Uterus (tissue), 4 donors: Measurements from ENCODE around the gene SAMD14. TPM values are rescaled to one million over a fixed set of nuclear protein-coding genes. Genes with fewer than 3 reads are reported as not detected.
A peak's percentile ranks its signal among the peaks of the same experiment; 100 is the strongest.

Source experiments
- DNase-seq, 2 donors: peaks; one replicate each; pipeline ENCODE4 v3.0.0-alpha.2; 2019 to 2020
- H3K27ac ChIP-seq, 2 donors: fragments of 200-600 bp; sonication (generic); 1 replicate in 1 of 2; 2 replicates in 1 of 2; pipeline ENCODE4 v1.5.1; 2016 to 2018
- H3K27me3 ChIP-seq, 2 donors: fragments of 200-600 bp; sonication (generic); one replicate each; pipeline ENCODE4 v1.5.1; 2018 to 2019; ENCODE audit warnings: control low read depth in 1 of 2
- H3K36me3 ChIP-seq, 2 donors: fragments of 200-600 bp; sonication (generic); one replicate each; pipeline ENCODE4 v1.5.1; 2019; ENCODE audit warnings: control low read depth in 1 of 2
- H3K4me1 ChIP-seq, 2 donors: fragments of 200-600 bp; sonication (generic); one replicate each; pipeline ENCODE4 v1.5.1; 2018 to 2019; ENCODE audit warnings: control low read depth in 1 of 2
- H3K4me3 ChIP-seq, 2 donors: fragments of 200-600 bp; sonication (generic); 1 replicate in 1 of 2; 2 replicates in 1 of 2; pipeline ENCODE4 v1.5.1; 2018 to 2019; ENCODE audit warnings: mild to moderate bottlenecking in 1 of 2
- H3K9me3 ChIP-seq, 2 donors: fragments of 200-600 bp; sonication (generic); one replicate each; pipeline ENCODE4 v1.5.1; 2019; ENCODE audit warnings: control low read depth in 1 of 2
- POLR2A ChIP-seq, 2 donors: fragments of 450-650 bp; IDR thresholded peaks; one replicate each; pipeline ENCODE4 v1.6.1; 2016; ENCODE audit warnings: antibody characterized with exemption in 2 of 2, mild to moderate bottlenecking in 1 of 2, moderate library complexity in 1 of 2
- intact Hi-C: fragments of 100-400 bp; cut with DNase I; formaldehyde crosslinking; loops from one replicate; pipeline ENCODE4 v1.15.1; 2023; ENCODE audit warnings: low total_unique reads
- total RNA-seq, 4 donors: library from RNA; depleted of rRNA in 3 of 4; stranded (reverse); fragments of >200 nt in 3 of 4; gene quantifications; one replicate each; pipeline versions ENCODE4 v1.1.0 to v1.2.4, GENCODE V29; 2014 to 2023
- TF ChIP-seq, protein P1 (sequence below), 4 experiments: fragments of 200-600 bp in 2 of 4; fragments of 450-650 bp in 2 of 4; sonication (generic) in 2 of 4; IDR thresholded peaks; one replicate each; pipeline ENCODE4 v1.5.1; 2016 to 2019; ENCODE audit warnings: antibody characterized with exemption in 4 of 4, mild to moderate bottlenecking in 2 of 4, moderate library complexity in 1 of 4
- donor health status: DM: yes; HTN: yes; CAD: no.

Gene SAMD14
- total RNA-seq, 4 donors from 2014 or later, result 2.3 to 11.3 (median 6.2) TPM; not detected in 1

DNA sequence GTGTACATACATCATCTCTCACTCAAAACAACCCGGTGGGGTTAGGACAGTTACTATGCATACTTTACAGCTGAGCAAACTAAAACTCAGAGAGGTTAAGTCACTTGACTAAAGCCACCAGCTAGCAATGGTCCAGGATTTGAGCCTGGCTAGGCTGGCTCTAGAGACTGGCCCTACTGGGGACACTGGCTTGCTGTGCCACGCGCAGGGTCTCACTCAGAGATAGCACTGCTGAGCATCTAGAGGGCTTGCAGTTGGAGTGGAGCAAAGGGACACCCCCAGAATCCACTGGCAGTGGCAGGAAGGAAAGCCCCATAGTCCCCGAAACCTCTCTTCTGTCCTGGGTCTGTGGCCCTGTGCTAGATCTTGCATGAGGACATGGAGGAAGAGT lies 11.1 kb downstream of the SAMD14 start:
- TF ChIP-seq POLR2A (IDR thresholded peaks at IDR 0.05), result no peak
- TF ChIP-seq, protein P1, sequence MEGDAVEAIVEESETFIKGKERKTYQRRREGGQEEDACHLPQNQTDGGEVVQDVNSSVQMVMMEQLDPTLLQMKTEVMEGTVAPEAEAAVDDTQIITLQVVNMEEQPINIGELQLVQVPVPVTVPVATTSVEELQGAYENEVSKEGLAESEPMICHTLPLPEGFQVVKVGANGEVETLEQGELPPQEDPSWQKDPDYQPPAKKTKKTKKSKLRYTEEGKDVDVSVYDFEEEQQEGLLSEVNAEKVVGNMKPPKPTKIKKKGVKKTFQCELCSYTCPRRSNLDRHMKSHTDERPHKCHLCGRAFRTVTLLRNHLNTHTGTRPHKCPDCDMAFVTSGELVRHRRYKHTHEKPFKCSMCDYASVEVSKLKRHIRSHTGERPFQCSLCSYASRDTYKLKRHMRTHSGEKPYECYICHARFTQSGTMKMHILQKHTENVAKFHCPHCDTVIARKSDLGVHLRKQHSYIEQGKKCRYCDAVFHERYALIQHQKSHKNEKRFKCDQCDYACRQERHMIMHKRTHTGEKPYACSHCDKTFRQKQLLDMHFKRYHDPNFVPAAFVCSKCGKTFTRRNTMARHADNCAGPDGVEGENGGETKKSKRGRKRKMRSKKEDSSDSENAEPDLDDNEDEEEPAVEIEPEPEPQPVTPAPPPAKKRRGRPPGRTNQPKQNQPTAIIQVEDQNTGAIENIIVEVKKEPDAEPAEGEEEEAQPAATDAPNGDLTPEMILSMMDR (IDR thresholded peaks at IDR 0.05), result no peak
- Histone ChIP-seq H3K36me3 (no peaks in the 10 kb centered on the region), H3K9me3 (no peaks in the 10 kb centered on the region), H3K27ac (no peak overlapping the region), H3K27me3 (no peaks in the 10 kb centered on the region), H3K4me3 (no peak overlapping the region), H3K4me1 (peaks cover 0 to 5% of the 10 kb centered on the region in 2 donors)
- DNase-seq, result no peak
- intact Hi-C loops, result no loop called here

DNA sequence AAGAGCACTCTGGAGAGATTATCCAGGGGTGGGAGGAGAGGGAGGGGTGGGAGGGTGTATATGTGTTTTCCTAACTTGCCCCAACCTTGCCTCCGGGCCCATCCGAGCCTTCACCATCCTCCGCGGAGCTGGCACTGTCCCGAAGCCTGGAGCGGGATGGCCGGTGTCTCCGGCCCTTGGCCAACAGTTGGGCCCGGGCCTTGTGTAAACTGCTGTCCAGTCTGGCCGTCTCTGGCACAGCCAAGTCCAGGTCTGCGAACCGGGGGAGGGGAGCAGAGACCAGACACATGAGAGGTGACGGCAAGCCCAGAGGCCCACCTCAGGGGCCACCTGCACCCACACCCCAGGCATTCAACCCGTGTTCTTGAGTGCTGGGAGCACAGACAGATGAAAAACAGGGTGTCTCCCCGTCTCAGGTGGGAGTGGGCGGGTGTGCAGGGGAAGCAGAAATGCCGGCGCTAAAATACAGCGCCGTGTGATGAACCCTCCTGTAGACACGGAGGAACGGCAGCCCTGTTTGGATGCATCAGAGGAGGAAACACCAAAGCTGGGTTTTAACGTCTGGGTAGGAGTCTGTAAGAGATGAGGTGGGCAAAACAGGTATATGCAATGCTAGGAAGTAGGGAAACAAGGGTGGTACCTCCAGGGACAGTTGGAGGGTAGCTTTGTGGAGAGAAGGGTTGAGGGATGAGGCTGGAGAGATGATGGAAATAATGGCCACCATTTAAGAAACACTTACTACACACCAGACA lies 11.7 kb downstream of the SAMD14 start:
- no peaks in the 10 kb centered on the region for H3K36me3 ChIP-seq
- peaks cover 0 to 5% of the 10 kb centered on the region in 2 donors for H3K4me1 ChIP-seq
- H3K27me3 ChIP-seq, result no peaks in the 10 kb centered on the region
- no peak for DNase-seq
- no peak for TF ChIP-seq POLR2A (IDR thresholded peaks at IDR 0.05)
- TF ChIP-seq, protein P1 (IDR thresholded peaks at IDR 0.05), result no peak
- no peak overlapping the region for H3K27ac ChIP-seq
- intact Hi-C loops, result no loop called here
- H3K9me3 ChIP-seq, result no peaks in the 10 kb centered on the region
- no peak overlapping the region for H3K4me3 ChIP-seq

DNA sequence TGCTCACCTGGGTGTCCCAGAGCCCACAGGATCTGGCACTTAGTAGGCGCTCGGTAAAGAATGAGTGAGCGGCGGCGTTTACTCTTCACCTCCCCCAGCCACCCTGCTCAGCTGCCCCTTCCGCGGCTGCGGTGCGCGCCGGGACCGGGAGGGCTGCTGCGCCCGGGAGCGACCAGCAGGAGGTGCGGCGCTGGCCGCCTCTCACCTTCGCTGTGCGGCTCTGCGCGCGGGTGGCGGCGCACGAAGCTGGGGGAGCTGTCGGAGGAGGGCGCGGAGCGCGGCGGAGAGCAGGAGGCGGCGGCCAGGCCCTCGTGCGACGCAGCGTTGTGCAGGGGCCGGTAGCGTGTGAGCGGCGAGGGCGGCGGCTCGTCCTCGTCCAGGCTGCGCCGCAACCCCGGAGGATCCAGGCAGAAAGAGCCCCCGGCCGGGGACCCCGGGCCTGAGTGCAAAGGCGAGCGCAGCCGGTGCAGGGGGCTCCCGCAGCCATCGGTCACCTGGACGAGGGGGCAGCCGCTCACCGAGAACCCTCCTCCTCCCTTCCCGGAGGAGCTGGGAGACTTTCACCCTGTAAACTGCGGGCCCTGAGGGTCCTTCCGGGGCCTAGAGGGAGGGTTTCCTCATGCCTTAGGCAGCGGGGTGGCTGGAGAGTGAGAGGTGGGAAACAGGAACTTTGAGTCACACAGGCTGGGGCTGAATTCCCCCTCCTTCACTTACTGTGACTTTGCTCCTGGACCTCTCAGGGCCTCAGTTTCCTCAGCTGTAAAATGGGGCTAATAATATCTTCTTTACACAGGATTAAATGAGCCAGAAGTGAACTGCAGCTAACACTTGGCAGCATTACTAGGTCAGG lies 12.5 kb downstream of the SAMD14 start:
- Histone ChIP-seq H3K4me3 (peak overlapping the region in 1 of 2 donors; percentile 21), H3K27me3 (no peaks in the 10 kb centered on the region), H3K9me3 (no peaks in the 10 kb centered on the region), H3K27ac (no peak overlapping the region), H3K4me1 (peaks cover 0 to 12% of the 10 kb centered on the region in 2 donors), H3K36me3 (no peaks in the 10 kb centered on the region)
- peak in 1 of 2 donors; percentile 22 for TF ChIP-seq POLR2A (IDR thresholded peaks at IDR 0.05)
- TF ChIP-seq, protein P1 (IDR thresholded peaks at IDR 0.05), result peak; percentile 37 to 90 (median 82)
- intact Hi-C loops, result no loop called here
- peak in 1 of 2 donors; percentile 72 for DNase-seq

DNA sequence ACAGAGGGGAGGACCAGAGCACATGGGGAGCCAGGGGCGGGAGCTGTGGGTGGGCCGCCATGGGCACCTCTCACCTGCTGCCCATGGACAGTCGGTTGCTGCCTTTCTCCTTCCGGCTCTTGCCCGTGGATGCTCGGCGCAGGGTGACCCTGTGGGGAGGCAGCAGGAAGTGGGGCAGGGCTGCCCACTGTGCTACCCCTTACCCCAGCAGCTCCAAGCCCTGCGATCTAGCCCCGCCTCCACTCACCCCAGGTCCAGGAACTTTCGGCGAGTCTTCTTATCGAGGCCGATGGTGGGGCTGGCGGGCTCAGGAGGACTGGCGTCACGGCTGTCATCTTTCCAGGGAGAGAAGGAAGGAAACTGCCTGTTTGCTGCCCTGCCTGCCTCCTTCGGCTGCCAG lies 14.2 kb downstream of the SAMD14 start:
- DNase-seq, result no peak
- intact Hi-C loops, result no loop called here
- no peak overlapping the region for H3K27ac ChIP-seq
- peaks cover 0 to 17% of the 10 kb centered on the region in 2 donors for H3K4me1 ChIP-seq
- TF ChIP-seq, protein P1 (IDR thresholded peaks at IDR 0.05), result no peak
- TF ChIP-seq POLR2A (IDR thresholded peaks at IDR 0.05), result no peak
- H3K4me3 ChIP-seq, result no peak overlapping the region
- no peaks in the 10 kb centered on the region for H3K36me3 ChIP-seq
- no peaks in the 10 kb centered on the region for H3K27me3 ChIP-seq
- no peaks in the 10 kb centered on the region for H3K9me3 ChIP-seq
